GM12891 (cell line): ENCODE results near the gene FBN2.

Experiments
- POLR2A ChIP-seq: IDR thresholded peaks from 2 replicates; pipeline ENCODE4 v1.6.1; 2011; ENCODE audit warnings: low read depth, low read length, control low read depth
- POLR2AphosphoS5 ChIP-seq: IDR thresholded peaks from 2 replicates; pipeline ENCODE4 v1.6.1; 2011; ENCODE audit warnings: low read depth, low read length, control low read depth

DNA sequence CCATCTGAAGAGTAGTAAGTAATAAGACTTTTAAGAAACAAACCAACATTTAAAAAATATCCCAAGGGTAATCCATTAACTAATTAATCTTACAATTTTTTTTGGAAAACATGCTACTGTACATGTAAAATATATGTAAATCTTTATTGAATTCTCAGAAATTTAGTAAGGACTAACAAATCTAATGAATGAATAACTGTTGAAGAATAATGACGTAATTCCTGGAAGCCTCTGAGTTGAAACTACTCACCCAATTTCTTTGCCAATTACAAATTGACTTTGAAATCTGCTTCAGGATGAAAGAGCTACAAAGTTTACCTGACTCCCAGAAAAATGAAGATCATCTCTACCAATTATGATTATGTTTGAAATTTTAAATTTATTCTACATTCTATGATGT lies 21.1 kb downstream of the FBN2 start:
- no peak for TF ChIP-seq POLR2AphosphoS5
- no peak for TF ChIP-seq POLR2A
